Heart right ventricle (tissue), 16 donors: ENCODE measurements around the gene GBX1. TPM values are rescaled to one million over a fixed set of nuclear protein-coding genes. Genes with fewer than 3 reads are reported as not detected.

Source experiments
- ATAC-seq, 8 donors: fragments of 200-7000 bp; cut with Tn5 transposase; one replicate each; pipeline ENCODE4 v1.9.1; 2020; ENCODE audit warnings: mild to moderate bottlenecking in 8 of 8, moderate library complexity in 8 of 8, moderate number of reproducible peaks in 1 of 8
- DNase-seq, 2 donors: peaks; one replicate each; pipeline ENCODE4 v3.0.0-alpha.2; 2020
- H3K27ac ChIP-seq, 10 donors: fragments of 200-600 bp; sonication (generic) in 2 of 10; one replicate each; pipeline versions ENCODE4 v1.5.0 to v1.8.0; 2020 to 2022; ENCODE audit warnings: mild to moderate bottlenecking in 3 of 10
- H3K27me3 ChIP-seq, 7 donors: fragments of 200-600 bp; one replicate each; pipeline ENCODE4 v1.8.0; 2021 to 2022; ENCODE audit warnings: mild to moderate bottlenecking in 2 of 7
- H3K36me3 ChIP-seq, 9 donors: fragments of 200-600 bp; sonication (generic) in 1 of 9; one replicate each; pipeline versions ENCODE4 v1.5.0 to v1.8.0; 2020 to 2022; ENCODE audit warnings: mild to moderate bottlenecking in 2 of 9
- H3K4me1 ChIP-seq, 9 donors: fragments of 200-600 bp; sonication (generic) in 1 of 9; one replicate each; pipeline versions ENCODE4 v1.5.0 to v1.8.0; 2020 to 2022; ENCODE audit warnings: mild to moderate bottlenecking in 4 of 9
- H3K4me3 ChIP-seq, 10 donors: fragments of 200-600 bp; sonication (generic) in 2 of 10; one replicate each; pipeline versions ENCODE4 v1.5.0 to v1.8.0; 2020 to 2022; ENCODE audit warnings: mild to moderate bottlenecking in 7 of 10, moderate library complexity in 2 of 10
- H3K9me3 ChIP-seq, 11 donors: fragments of 200-600 bp in 10 of 11; sonication (generic) in 2 of 11; one replicate each; pipeline versions ENCODE4 v1.5.0 to v1.8.0; 2013 to 2022; ENCODE audit warnings: mild to moderate bottlenecking in 2 of 11, control low read depth in 1 of 11, moderate library complexity in 1 of 11
- WGBS, 2 donors: extraction: QIAGEN DNeasy Blood & Tissue Kit; methylation state at CpG; one replicate each; pipeline ENCODE4 v1.1.7; 2013; ENCODE audit warnings: inconsistent platforms in 1 of 2; 5-methylcytosine and 5-hydroxymethylcytosine counted together
- intact Hi-C, 10 donors: fragments of 100-400 bp; cut with DNase I; formaldehyde crosslinking; loops; one replicate each; pipeline versions ENCODE4 v1.11.1 to v1.14.2; 2022
- polyA plus RNA-seq, 2 donors: library from polyadenylated mRNA; stranded (reverse); fragments of 200-250 nt; gene quantifications; one replicate each; pipeline ENCODE4 v1.2.3, GENCODE V29; 2013
- total RNA-seq, 10 donors: library from RNA; stranded (reverse); fragmentation: NEBNext Ultra II Directional in 3 of 10; extraction: Animal tissue kit (Norgen Biotek cat#: 25700) in 3 of 10; gene quantifications; one replicate each; pipeline versions ENCODE4 v1.2.1 to v1.2.4, GENCODE V29; 2021 to 2023
- TF ChIP-seq, protein P1 (sequence below), 9 donors: fragments of 200-600 bp; sonication (generic) in 2 of 9; IDR thresholded peaks; one replicate each; pipeline versions ENCODE4 v1.5.0 to v1.8.0; 2021 to 2022; ENCODE audit warnings: antibody characterized with exemption in 9 of 9, mild to moderate bottlenecking in 5 of 9, moderate library complexity in 1 of 9
- donor health status: Arrhythmogenic right ventricular cardiomyopathy.
- donor health status: ischemic (EF 13 %, LVEDD 7.1; RV severe dilation, severe dysfunction).
- donor health status: healthy with polysubstance abuse.
- donor health status: DM: no; HTN: yes; CAD: no.
- donor health status: DM: no; HTN: no; CAD: no.
- donor health status: ischemic (EF 25% LVEDD 6.9; RV normal size, moderate dysfunction).
- donor health status: ischemic (EF 25% LVEDD 5.7; RV mildly dilated, moderate dysfunction).
- donor health status: healthy.
- donor health status: DM: yes; HTN: yes; CAD: no.
- donor health status: Ischemic cardiomyopathy.
- donor health status: ischemic (EF 35%, LVEDD 5.7; RV mildly dilated, moderate dysfunction).
- donor health status: nonischemic (EF 11% LVEDD 7.7; RV severe dilation, severe dysfunction).
- donor health status: DM: yes; HTN: yes; CAD: no.
- donor health status: PGD.
- donor health status: ischemic (EF 29% LVEDD 5.4; RV normal size, mild dysfunction).
- donor health status: nonischemic (EF 23%, LVEDD 6.1; RV moderate dilation, normal function).

Gene GBX1
- total and polyA plus RNA-seq, 12 donors = 0.04 to 2.0 (median 0.93) TPM; not detected in 3

DNA sequence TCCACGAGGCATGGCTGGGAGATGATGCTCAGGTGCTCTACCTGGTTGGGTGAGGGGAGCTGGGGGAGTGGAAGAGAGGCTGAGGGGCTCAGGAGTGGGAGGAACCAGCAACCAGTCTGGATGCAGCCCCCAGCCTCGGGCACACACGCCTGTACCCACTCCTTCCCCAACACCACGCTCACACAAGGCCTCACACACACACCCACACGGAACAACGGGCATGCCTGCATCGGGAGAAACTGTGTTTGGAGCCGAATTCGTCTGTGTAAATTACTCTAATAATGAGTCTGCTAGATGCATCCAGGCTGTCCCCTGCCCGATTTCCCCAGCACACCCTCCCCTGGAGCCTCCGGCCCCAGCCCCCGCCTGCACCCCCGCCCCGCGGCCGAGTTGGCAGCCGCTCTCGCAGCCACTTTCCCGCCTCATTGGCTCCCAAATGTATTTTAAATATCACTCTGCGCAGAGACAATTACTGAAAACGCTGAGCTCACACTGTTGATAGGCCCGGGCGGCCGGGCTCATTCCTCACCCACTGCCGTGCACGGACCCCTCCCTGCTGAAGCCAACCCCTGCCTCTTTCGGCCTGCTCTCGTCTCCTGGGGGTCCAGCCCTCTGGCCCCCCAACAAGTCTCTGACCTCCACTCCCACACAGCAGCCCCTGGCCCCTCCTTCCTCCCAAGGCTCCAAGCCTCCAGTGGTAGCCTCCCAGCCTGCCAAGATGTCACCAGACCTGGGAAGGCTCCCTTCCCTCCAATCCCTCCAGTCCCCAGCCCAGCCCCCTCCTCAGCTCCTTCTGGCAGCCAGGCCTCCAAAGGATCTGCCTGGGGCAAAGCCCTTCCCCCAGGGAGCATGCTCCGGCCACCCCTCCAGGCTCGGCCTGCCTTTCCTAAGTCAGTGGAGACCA, 31.7 kb upstream of the GBX1 start:
- no peak overlapping the region for H3K27ac ChIP-seq
- TF ChIP-seq, protein P1, sequence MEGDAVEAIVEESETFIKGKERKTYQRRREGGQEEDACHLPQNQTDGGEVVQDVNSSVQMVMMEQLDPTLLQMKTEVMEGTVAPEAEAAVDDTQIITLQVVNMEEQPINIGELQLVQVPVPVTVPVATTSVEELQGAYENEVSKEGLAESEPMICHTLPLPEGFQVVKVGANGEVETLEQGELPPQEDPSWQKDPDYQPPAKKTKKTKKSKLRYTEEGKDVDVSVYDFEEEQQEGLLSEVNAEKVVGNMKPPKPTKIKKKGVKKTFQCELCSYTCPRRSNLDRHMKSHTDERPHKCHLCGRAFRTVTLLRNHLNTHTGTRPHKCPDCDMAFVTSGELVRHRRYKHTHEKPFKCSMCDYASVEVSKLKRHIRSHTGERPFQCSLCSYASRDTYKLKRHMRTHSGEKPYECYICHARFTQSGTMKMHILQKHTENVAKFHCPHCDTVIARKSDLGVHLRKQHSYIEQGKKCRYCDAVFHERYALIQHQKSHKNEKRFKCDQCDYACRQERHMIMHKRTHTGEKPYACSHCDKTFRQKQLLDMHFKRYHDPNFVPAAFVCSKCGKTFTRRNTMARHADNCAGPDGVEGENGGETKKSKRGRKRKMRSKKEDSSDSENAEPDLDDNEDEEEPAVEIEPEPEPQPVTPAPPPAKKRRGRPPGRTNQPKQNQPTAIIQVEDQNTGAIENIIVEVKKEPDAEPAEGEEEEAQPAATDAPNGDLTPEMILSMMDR (IDR thresholded peaks at IDR 0.05) = no peak
- peaks cover 0 to 8% (median 0%) of the 10 kb centered on the region in 9 donors for H3K4me1 ChIP-seq
- intact Hi-C loops = no loop called here
- no peaks in the 10 kb centered on the region for H3K36me3 ChIP-seq
- 49 to 62% methylated on average over 30 of the region's 30 CpGs for WGBS, 2 donors
- peaks cover 0 to 31% (median 10%) of the 10 kb centered on the region in 7 donors for H3K27me3 ChIP-seq
- DNase-seq (no peak), ATAC-seq (peak in 3 of 8 donors; percentile 5 to 8 (median 8))
- H3K4me3 ChIP-seq = no peak overlapping the region
- no peaks in the 10 kb centered on the region for H3K9me3 ChIP-seq

DNA sequence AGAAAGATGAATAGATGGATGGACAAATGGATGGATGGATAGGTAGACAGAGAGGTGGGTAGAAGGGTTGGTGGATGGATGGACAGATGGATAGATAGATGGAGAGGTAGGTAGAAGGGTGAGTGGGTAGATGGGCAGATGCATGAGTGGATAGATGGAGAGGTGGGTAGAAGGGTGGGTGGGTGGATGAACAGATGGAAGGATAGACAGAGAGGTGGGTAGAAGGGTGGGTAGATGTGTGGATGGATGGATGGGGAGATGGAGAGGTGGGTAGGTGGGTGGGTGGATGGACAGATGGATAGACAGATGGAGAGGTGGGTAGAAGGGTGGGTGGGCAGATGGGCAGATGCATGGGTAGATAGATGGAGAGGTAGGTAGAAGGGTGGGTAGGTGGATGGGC, 30.4 kb upstream of the GBX1 start:
- TF ChIP-seq, protein P1 (IDR thresholded peaks at IDR 0.05) = no peak
- Histone ChIP-seq H3K4me1 (peaks cover 0 to 8% (median 0%) of the 10 kb centered on the region in 9 donors), H3K36me3 (no peaks in the 10 kb centered on the region), H3K4me3 (no peak overlapping the region), H3K9me3 (no peaks in the 10 kb centered on the region), H3K27ac (no peak overlapping the region), H3K27me3 (peaks cover 0 to 20% (median 5%) of the 10 kb centered on the region in 7 donors)
- ATAC-seq (no peak), DNase-seq (no peak)
- intact Hi-C loops = no loop called here

DNA sequence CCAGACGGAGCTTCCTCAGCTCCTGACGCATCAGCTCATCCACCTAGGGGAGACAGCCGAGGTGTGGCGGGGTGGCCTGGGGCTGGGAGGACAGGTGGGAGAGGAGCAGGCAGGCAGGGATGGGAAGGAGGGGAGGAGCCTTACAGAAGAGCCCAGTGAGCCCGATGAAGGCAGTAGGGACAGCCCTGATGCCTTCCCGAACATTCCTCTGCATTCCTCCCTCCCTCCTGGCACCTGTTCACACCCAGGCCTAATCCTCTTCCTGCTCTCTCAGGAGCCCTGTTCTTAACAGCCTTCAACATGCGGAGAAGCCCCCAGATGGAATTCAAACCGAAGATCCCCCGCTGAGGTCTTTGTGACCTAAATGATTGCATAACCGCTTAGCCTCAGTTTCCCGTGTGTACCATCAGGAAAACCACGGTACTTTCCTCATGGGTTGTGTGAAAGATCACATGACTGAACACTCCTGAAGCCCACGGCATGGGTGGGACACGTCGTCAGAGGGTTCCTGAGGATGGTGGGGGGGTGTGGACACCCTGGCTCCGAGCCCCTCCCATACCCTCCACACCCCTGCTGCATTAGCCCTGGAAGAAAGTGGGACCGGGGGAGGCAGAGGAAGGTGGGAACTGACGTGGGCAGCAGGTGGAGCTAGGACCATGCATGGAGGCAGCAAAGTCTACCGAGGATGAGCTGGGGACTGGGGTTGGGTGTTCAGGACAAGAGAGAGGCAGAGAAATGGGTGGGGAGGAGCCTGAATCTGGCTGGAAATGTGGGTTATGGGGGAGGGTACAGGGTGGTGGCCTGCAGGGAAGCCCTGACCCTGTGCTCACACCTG, 28.3 kb upstream of the GBX1 start:
- DNase-seq (no peak), ATAC-seq (no peak)
- no peaks in the 10 kb centered on the region for H3K9me3 ChIP-seq
- H3K27me3 ChIP-seq = peaks cover 0 to 18% (median 5%) of the 10 kb centered on the region in 7 donors
- intact Hi-C loops = no loop called here
- no peak overlapping the region for H3K4me3 ChIP-seq
- 59 to 65% methylated on average over 18 to 19 of the region's 19 CpGs for WGBS, 2 donors
- no peak overlapping the region for H3K27ac ChIP-seq
- peaks cover 0 to 8% (median 0%) of the 10 kb centered on the region in 9 donors for H3K4me1 ChIP-seq
- H3K36me3 ChIP-seq = no peaks in the 10 kb centered on the region
- TF ChIP-seq, protein P1 (IDR thresholded peaks at IDR 0.05) = no peak

DNA sequence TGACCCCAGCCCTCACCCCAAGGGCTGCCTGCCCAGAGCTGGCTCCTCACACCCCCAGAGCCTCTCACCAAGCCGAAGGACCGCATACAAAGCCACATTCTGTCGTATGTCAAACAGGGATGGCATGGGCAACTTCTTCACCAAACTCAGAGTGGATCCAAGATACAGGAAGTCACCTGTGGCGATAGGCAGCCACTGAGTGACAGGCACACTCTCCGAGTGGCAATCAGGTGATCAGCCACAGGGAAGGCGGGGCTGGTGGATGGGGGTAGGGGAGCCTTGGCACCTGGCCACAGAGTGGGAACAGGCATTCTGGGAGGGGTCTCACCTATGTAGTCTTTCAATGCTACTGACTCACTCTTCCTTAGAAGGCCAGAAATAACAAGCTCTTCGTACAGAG, 26.7 kb upstream of the GBX1 start:
- intact Hi-C loops = no loop called here
- ATAC-seq (no peak), DNase-seq (no peak)
- 75 to 86% methylated on average over 7 of the region's 7 CpGs for WGBS, 2 donors
- H3K27ac ChIP-seq = no peak overlapping the region
- no peaks in the 10 kb centered on the region for H3K9me3 ChIP-seq
- no peak overlapping the region for H3K4me3 ChIP-seq
- H3K4me1 ChIP-seq = no peaks in the 10 kb centered on the region
- no peaks in the 10 kb centered on the region for H3K36me3 ChIP-seq
- peaks cover 0 to 12% (median 3%) of the 10 kb centered on the region in 7 donors for H3K27me3 ChIP-seq
- TF ChIP-seq, protein P1 (IDR thresholded peaks at IDR 0.05) = no peak
